Measurements from ENCODE around the gene ADPRHL1.

DNA sequence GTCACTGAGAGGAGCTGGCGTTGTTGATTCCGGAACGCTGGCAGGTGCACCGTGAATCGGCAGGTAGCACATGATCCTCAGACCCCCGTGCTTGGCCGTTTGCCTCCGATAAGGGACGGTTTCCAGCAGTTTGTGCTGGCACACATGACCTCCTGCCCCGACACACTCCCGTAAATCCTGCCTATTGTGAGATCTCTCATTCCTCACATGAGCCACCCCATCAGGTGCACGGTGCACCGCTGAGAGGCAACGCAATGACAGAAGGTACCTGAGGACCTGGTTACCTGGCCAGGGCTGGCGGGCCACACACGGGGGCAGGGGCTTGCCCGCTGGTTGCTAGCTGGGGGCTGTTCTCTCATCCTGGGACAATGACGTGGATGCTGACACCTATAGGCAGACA, 2.1 kb upstream of the ADPRHL1 start:
- TF ChIP-seq, protein P1, sequence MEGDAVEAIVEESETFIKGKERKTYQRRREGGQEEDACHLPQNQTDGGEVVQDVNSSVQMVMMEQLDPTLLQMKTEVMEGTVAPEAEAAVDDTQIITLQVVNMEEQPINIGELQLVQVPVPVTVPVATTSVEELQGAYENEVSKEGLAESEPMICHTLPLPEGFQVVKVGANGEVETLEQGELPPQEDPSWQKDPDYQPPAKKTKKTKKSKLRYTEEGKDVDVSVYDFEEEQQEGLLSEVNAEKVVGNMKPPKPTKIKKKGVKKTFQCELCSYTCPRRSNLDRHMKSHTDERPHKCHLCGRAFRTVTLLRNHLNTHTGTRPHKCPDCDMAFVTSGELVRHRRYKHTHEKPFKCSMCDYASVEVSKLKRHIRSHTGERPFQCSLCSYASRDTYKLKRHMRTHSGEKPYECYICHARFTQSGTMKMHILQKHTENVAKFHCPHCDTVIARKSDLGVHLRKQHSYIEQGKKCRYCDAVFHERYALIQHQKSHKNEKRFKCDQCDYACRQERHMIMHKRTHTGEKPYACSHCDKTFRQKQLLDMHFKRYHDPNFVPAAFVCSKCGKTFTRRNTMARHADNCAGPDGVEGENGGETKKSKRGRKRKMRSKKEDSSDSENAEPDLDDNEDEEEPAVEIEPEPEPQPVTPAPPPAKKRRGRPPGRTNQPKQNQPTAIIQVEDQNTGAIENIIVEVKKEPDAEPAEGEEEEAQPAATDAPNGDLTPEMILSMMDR (IDR thresholded peaks at IDR 0.05; ENCODE audit: low read depth, low read length): no peak
- TF ChIP-seq EZH2phosphoT487 (IDR thresholded peaks at IDR 0.05; ENCODE audit: low read depth): no peak
